ENCODE data around the gene PHACTR3. TPM values are rescaled to one million over a fixed set of nuclear protein-coding genes. Genes with fewer than 3 reads are reported as not detected.

The PHACTR3 gene
- total and polyA plus RNA-seq, 2 of the 8 experiments (the other 6 are each of a cell fraction or from before 2014, with no cell fraction given), result 0.05 to 0.13 TPM

DNA sequence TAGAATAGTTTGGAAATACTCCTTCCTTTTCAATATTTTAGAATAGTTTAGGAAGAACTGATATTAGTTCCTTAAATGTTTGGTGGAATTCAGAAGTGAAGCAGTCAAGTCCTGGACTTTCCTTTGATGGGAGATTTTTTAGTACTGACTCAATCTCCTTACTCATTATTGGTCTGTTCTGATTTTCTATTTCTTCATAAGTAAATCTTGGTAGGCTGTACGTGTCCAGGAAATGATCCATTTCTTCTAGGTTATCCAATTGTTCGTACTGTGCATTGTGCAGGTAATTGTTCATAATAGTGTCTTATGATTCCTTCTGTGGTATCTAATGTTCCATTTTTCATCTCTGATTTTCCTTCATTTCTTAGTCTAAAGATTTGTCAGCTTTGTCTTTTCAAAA, 190.2 kb downstream of the PHACTR3 start:
- H3K23me2 ChIP-seq (ENCODE audit: low read depth, low read length), result no peaks in the 10 kb centered on the region
- no peak overlapping the region for H3K56ac ChIP-seq (replicated peaks; ENCODE audit: insufficient read length, low read depth, low read length)
- H3K4me1 ChIP-seq (replicated peaks in 1 of 4; ENCODE audit: control insufficient read depth in 3 of 4, insufficient read depth in 4 of 4, low read length in 3 of 4), result no peaks in the 10 kb centered on the region
- no peak overlapping the region for H2AK5ac ChIP-seq (ENCODE audit: low read depth, low read length)
- 60% methylated on average over 2 of the region's 2 CpGs; no CpG with 5 or more reads in 1 of the 2 experiments for WGBS, 2 experiments (ENCODE audit: extremely low coverage in 1 of 2, insufficient coverage in 1 of 2, insufficient read length in 1 of 2, insufficient replicate concordance in 2 of 2, low coverage in 1 of 2, low lambda C conversion rate in 2 of 2, missing lambda C conversion rate in 1 of 2)
- no peak overlapping the region for H3K4me3 ChIP-seq (ENCODE audit: extremely low read depth in 1 of 4, insufficient read depth in 2 of 4, low read depth in 3 of 4, low read length in 4 of 4)
- no peak overlapping the region for H3K18ac ChIP-seq (ENCODE audit: extremely low read depth, low read length)
- no peak overlapping the region for H3K9ac ChIP-seq (replicated peaks in 1 of 4; ENCODE audit: extremely low read depth in 1 of 4, low read depth in 3 of 4, low read length in 3 of 4)
- no peak overlapping the region for H2BK12ac ChIP-seq (ENCODE audit: low read depth, low read length)
- H3K14ac ChIP-seq (ENCODE audit: insufficient read length), result no peak overlapping the region
- no peak overlapping the region for H2BK120ac ChIP-seq (replicated peaks; ENCODE audit: low read depth, low read length)
- no peaks in the 10 kb centered on the region for H3K36me3 ChIP-seq (ENCODE audit: control insufficient read depth in 2 of 4, insufficient read depth in 4 of 4, low read length in 3 of 4)
- DNase-seq (ENCODE audit: low read depth in 1 of 2, low spot score in 2 of 2), result no peak
- no peak overlapping the region for H3K27ac ChIP-seq (ENCODE audit: low read depth, low read length)
- no peaks in the 10 kb centered on the region for H3K79me1 ChIP-seq (ENCODE audit: low read depth, low read length)
- no peak overlapping the region for H4K5ac ChIP-seq (ENCODE audit: insufficient read length, low read depth, low read length)
- H2BK5ac ChIP-seq (ENCODE audit: low read depth, low read length), result no peak overlapping the region
- no peak overlapping the region for H4K91ac ChIP-seq (replicated peaks; ENCODE audit: insufficient read length, low read length)
- H2AFZ ChIP-seq (ENCODE audit: low read length), result no peak overlapping the region
- no peak overlapping the region for H2BK20ac ChIP-seq (ENCODE audit: low read length)
- POLR2A ChIA-PET (ENCODE audit: partially characterized antibody), result no interaction called here
- H4K20me1 ChIP-seq (replicated peaks in 1 of 2; ENCODE audit: control insufficient read depth in 1 of 2, insufficient read depth in 2 of 2, low read length in 2 of 2), result no peaks in the 10 kb centered on the region
- no peaks in the 10 kb centered on the region for H3K79me2 ChIP-seq (ENCODE audit: control insufficient read depth in 1 of 2, insufficient read depth in 2 of 2, low read length in 2 of 2)
- H4K8ac ChIP-seq (ENCODE audit: extremely low read depth, insufficient read depth, low read length), result no peak overlapping the region
- FAIRE-seq, result no peak
- no peak overlapping the region for H3K23ac ChIP-seq (ENCODE audit: insufficient read length)
- no peak overlapping the region for H2BK15ac ChIP-seq (ENCODE audit: low read length)
- peaks cover 54 to 59% of the 10 kb centered on the region in 2 experiments for H3K9me3 ChIP-seq (ENCODE audit: insufficient read depth in 2 of 2, low read depth in 1 of 2, low read length in 1 of 2)
- no peak overlapping the region for H3K4me2 ChIP-seq (ENCODE audit: insufficient read depth in 1 of 2, low read depth in 2 of 2, low read length in 2 of 2)
- CTCF ChIA-PET (ENCODE audit: partially characterized antibody), result no interaction called here
- no peaks in the 10 kb centered on the region for H3K27me3 ChIP-seq (replicated peaks in 1 of 4; ENCODE audit: control insufficient read depth in 3 of 4, extremely low read depth in 1 of 4, insufficient read depth in 3 of 4, low read length in 3 of 4)
- H3K4ac ChIP-seq (replicated peaks; ENCODE audit: insufficient read length, low read depth, low read length), result no peak overlapping the region
- no peak for TF ChIP-seq CTBP2 (IDR thresholded peaks at IDR 0.05; ENCODE audit: borderline replicate concordance, insufficient read depth, insufficient read length, low read length)
- TF ChIP-seq GABPA (IDR thresholded peaks at IDR 0.05; ENCODE audit: borderline replicate concordance, insufficient read depth, low read length), result no peak
- no peak for TF ChIP-seq SIN3A (conservative IDR thresholded peaks at IDR 0.05 in 1 of 2, IDR thresholded peaks at IDR 0.05 in 1 of 2; ENCODE audit: low read depth in 1 of 2, low read length in 2 of 2)
- TF ChIP-seq TBP (IDR thresholded peaks at IDR 0.05; ENCODE audit: low read depth, low read length), result no peak
- no peak for TF ChIP-seq NANOG (IDR thresholded peaks at IDR 0.05; ENCODE audit: insufficient read depth, low read depth, low read length, poor library complexity, severe bottlenecking)
- TF ChIP-seq JUN (IDR thresholded peaks at IDR 0.05; ENCODE audit: low read depth, low read length), result no peak
- no peak for TF ChIP-seq SUZ12 (IDR thresholded peaks at IDR 0.05; ENCODE audit: low read length)
- no peak for TF ChIP-seq RXRA (IDR thresholded peaks at IDR 0.05; ENCODE audit: insufficient read depth, low read depth, low read length)
- TF ChIP-seq, protein P1, sequence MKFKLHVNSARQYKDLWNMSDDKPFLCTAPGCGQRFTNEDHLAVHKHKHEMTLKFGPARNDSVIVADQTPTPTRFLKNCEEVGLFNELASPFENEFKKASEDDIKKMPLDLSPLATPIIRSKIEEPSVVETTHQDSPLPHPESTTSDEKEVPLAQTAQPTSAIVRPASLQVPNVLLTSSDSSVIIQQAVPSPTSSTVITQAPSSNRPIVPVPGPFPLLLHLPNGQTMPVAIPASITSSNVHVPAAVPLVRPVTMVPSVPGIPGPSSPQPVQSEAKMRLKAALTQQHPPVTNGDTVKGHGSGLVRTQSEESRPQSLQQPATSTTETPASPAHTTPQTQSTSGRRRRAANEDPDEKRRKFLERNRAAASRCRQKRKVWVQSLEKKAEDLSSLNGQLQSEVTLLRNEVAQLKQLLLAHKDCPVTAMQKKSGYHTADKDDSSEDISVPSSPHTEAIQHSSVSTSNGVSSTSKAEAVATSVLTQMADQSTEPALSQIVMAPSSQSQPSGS (IDR thresholded peaks at IDR 0.05; ENCODE audit: low read length), result no peak
- TF ChIP-seq NRF1 (IDR thresholded peaks at IDR 0.05; ENCODE audit: low read depth, low read length), result no peak
- no peak for TF ChIP-seq EGR1 (IDR thresholded peaks at IDR 0.05; ENCODE audit: borderline replicate concordance, low read depth, low read length)
